ENCODE results near the gene CLEC10A.
"Not testable (repeated sequence)": the region's sequence is repeated elsewhere in the genome, so short reads cannot be mapped to it uniquely, and the experiment has no call there.

CLEC10A gene

GRCh38 chr17:7079581-7080455 lies at the start of gene CLEC10A:
TSS of gene CLEC10A (minus strand) at chr17:7080251. CDS start at chr17:7078812, 1,439 bp downstream.
- H3K27me3 ChIP-seq (ENCODE audit: insufficient read depth, insufficient read length), result no peaks in the 10 kb centered on the region
- H3K4me1 ChIP-seq (ENCODE audit: insufficient read depth, insufficient read length), result no peaks in the 10 kb centered on the region
- no peak within 1 kb of the TSS for H3K4me3 ChIP-seq (ENCODE audit: insufficient read length, low read depth)

GRCh38 chr17:7129311-7129710 lies 49.3 kb upstream of the CLEC10A start:
- no peak for DNase-seq (ENCODE audit: low read depth, low spot score)
- TF ChIP-seq ZNF274 (IDR thresholded peaks at IDR 0.05; ENCODE audit: low read depth, low read length), result no peak
- no peak for TF ChIP-seq SUZ12 (IDR thresholded peaks at IDR 0.05; ENCODE audit: extremely low read depth, insufficient read depth, insufficient read length)
- TF ChIP-seq YY1 (IDR thresholded peaks at IDR 0.05; ENCODE audit: insufficient read depth, insufficient read length), result no peak
- peaks cover 5% of the 10 kb centered on the region for H3K27me3 ChIP-seq (ENCODE audit: insufficient read depth, insufficient read length)
- no peaks in the 10 kb centered on the region for H3K36me3 ChIP-seq (ENCODE audit: insufficient read depth, insufficient read length, low read length)
- H3K9ac ChIP-seq (ENCODE audit: insufficient read length, low read depth), result no peak overlapping the region
- H3K9me3 ChIP-seq (ENCODE audit: insufficient read depth, low read length), result no peaks in the 10 kb centered on the region
- H3K4me3 ChIP-seq (ENCODE audit: insufficient read length, low read depth), result no peak overlapping the region
- peaks cover 5% of the 10 kb centered on the region for H3K4me1 ChIP-seq (ENCODE audit: insufficient read depth, insufficient read length)

More at GRCh38 chr17:7079581-7080455, at the start of gene CLEC10A:
- Histone ChIP-seq H3K9ac (ENCODE audit: insufficient read length, low read depth) (no peak within 1 kb of the TSS), H3K9me3 (ENCODE audit: insufficient read depth, low read length) (no peaks in the 10 kb centered on the region), H3K36me3 (ENCODE audit: insufficient read depth, insufficient read length, low read length) (no peaks in the 10 kb centered on the region)
- TF ChIP-seq YY1 (IDR thresholded peaks at IDR 0.05; ENCODE audit: insufficient read depth, insufficient read length) (no peak), SUZ12 (IDR thresholded peaks at IDR 0.05; ENCODE audit: extremely low read depth, insufficient read depth, insufficient read length) (no peak), ZNF274 (IDR thresholded peaks at IDR 0.05; ENCODE audit: low read depth, low read length) (no peak)
- no peak for DNase-seq (ENCODE audit: low read depth, low spot score)

GRCh38 chr17:7128160-7128559 lies 48.1 kb upstream of the CLEC10A start:
- Histone ChIP-seq H3K9ac (ENCODE audit: insufficient read length, low read depth) (no peak overlapping the region), H3K27me3 (ENCODE audit: insufficient read depth, insufficient read length) (no peaks in the 10 kb centered on the region), H3K36me3 (ENCODE audit: insufficient read depth, insufficient read length, low read length) (no peaks in the 10 kb centered on the region), H3K4me3 (ENCODE audit: insufficient read length, low read depth) (no peak overlapping the region), H3K4me1 (ENCODE audit: insufficient read depth, insufficient read length) (peaks cover 2% of the 10 kb centered on the region), H3K9me3 (ENCODE audit: insufficient read depth, low read length) (no peaks in the 10 kb centered on the region)
- no peak for DNase-seq (ENCODE audit: low read depth, low spot score)
- TF ChIP-seq SUZ12 (IDR thresholded peaks at IDR 0.05; ENCODE audit: extremely low read depth, insufficient read depth, insufficient read length), result no peak
- TF ChIP-seq YY1 (IDR thresholded peaks at IDR 0.05; ENCODE audit: insufficient read depth, insufficient read length), result no peak
- no peak for TF ChIP-seq ZNF274 (IDR thresholded peaks at IDR 0.05; ENCODE audit: low read depth, low read length)

- H3K36me3 ChIP-seq (ENCODE audit: insufficient read depth, insufficient read length, low read length); H3K27me3 ChIP-seq (ENCODE audit: insufficient read depth, insufficient read length); H3K4me1 ChIP-seq (ENCODE audit: insufficient read depth, insufficient read length); DNase-seq (ENCODE audit: low read depth, low spot score); H3K9me3 ChIP-seq (ENCODE audit: insufficient read depth, low read length); H3K9ac ChIP-seq (ENCODE audit: insufficient read length, low read depth); H3K4me3 ChIP-seq (ENCODE audit: insufficient read length, low read depth): not testable (repeated sequence)
Observed at GRCh38 chr17:7127501-7127900, 47.5 kb upstream of the CLEC10A start.

- not testable (repeated sequence) for H3K4me3 ChIP-seq (ENCODE audit: insufficient read length, low read depth); H3K27me3 ChIP-seq (ENCODE audit: insufficient read depth, insufficient read length); H3K9me3 ChIP-seq (ENCODE audit: insufficient read depth, low read length); H3K4me1 ChIP-seq (ENCODE audit: insufficient read depth, insufficient read length); H3K36me3 ChIP-seq (ENCODE audit: insufficient read depth, insufficient read length, low read length); DNase-seq (ENCODE audit: low read depth, low spot score); H3K9ac ChIP-seq (ENCODE audit: insufficient read length, low read depth)
Observed at GRCh38 chr17:7126386-7126785, 46.3 kb upstream of the CLEC10A start.

GRCh38 chr17:7124923-7125322 lies 44.9 kb upstream of the CLEC10A start:
- Histone ChIP-seq H3K9me3 (ENCODE audit: insufficient read depth, low read length) (no peaks in the 10 kb centered on the region), H3K4me1 (ENCODE audit: insufficient read depth, insufficient read length) (no peaks in the 10 kb centered on the region), H3K4me3 (ENCODE audit: insufficient read length, low read depth) (no peak overlapping the region), H3K27me3 (ENCODE audit: insufficient read depth, insufficient read length) (no peaks in the 10 kb centered on the region), H3K9ac (ENCODE audit: insufficient read length, low read depth) (no peak overlapping the region), H3K36me3 (ENCODE audit: insufficient read depth, insufficient read length, low read length) (no peaks in the 10 kb centered on the region)
- no peak for DNase-seq (ENCODE audit: low read depth, low spot score)
- TF ChIP-seq SUZ12 (IDR thresholded peaks at IDR 0.05; ENCODE audit: extremely low read depth, insufficient read depth, insufficient read length) (no peak), YY1 (IDR thresholded peaks at IDR 0.05; ENCODE audit: insufficient read depth, insufficient read length) (no peak), ZNF274 (IDR thresholded peaks at IDR 0.05; ENCODE audit: low read depth, low read length) (no peak)

GRCh38 chr17:7123844-7124243 lies 43.8 kb upstream of the CLEC10A start:
- no peak for DNase-seq (ENCODE audit: low read depth, low spot score)
- Histone ChIP-seq H3K9me3 (ENCODE audit: insufficient read depth, low read length) (no peaks in the 10 kb centered on the region), H3K9ac (ENCODE audit: insufficient read length, low read depth) (no peak overlapping the region), H3K4me1 (ENCODE audit: insufficient read depth, insufficient read length) (no peaks in the 10 kb centered on the region), H3K27me3 (ENCODE audit: insufficient read depth, insufficient read length) (no peaks in the 10 kb centered on the region), H3K4me3 (ENCODE audit: insufficient read length, low read depth) (no peak overlapping the region), H3K36me3 (ENCODE audit: insufficient read depth, insufficient read length, low read length) (no peaks in the 10 kb centered on the region)
- TF ChIP-seq YY1 (IDR thresholded peaks at IDR 0.05; ENCODE audit: insufficient read depth, insufficient read length) (no peak), ZNF274 (IDR thresholded peaks at IDR 0.05; ENCODE audit: low read depth, low read length) (no peak), SUZ12 (IDR thresholded peaks at IDR 0.05; ENCODE audit: extremely low read depth, insufficient read depth, insufficient read length) (no peak)

All from NT2/D1 (cell line).